Testis (tissue), 2 donors: Measurements from ENCODE around the gene TMEM255B.

Experiments used
- CTCF ChIP-seq, 3 experiments: fragments of 450-650 bp in 2 of 3; fragments of 200-600 bp in 1 of 3; sonication (generic) in 1 of 3; IDR thresholded peaks; one replicate each; pipeline ENCODE4 v1.5.1; 2016 to 2019; ENCODE audit warnings: antibody characterized with exemption in 3 of 3, mild to moderate bottlenecking in 2 of 3, moderate library complexity in 1 of 3
- POLR2A ChIP-seq: fragments of 450-650 bp; IDR thresholded peaks from one replicate; pipeline ENCODE4 v1.6.1; 2017; ENCODE audit warnings: antibody characterized with exemption, mild to moderate bottlenecking, moderate library complexity

GRCh38 chr13:113831061-113831460 is 72.0 kb downstream of the TMEM255B start:
- TF ChIP-seq CTCF (IDR thresholded peaks at IDR 0.05): no peak
- no peak for TF ChIP-seq POLR2A
